GM19468 (cell line): ENCODE results near the gene CASP4.

Source experiments
- ATAC-seq: cut with Tn5 transposase; IDR thresholded peaks from one replicate; pipeline ENCODE4 v1.9.1; 2021; ENCODE audit warnings: mild to moderate bottlenecking, moderate library complexity, moderate number of reproducible peaks; ENCODE audit not compliant: unreplicated experiment; ENCODE audit errors: extremely low read depth

The CASP4 gene

GRCh38 chr11:104897891-104898684 is 70.3 kb downstream of the CASP4 start, which contains the start of gene CASP12:
CASP12 (minus strand) TSS chr11:104898460.
- peak; percentile 80 for ATAC-seq

GRCh38 chr11:104895634-104896033 is 72.7 kb downstream of the CASP4 start:
- no peak for ATAC-seq

- ATAC-seq = no peak
Measured at GRCh38 chr11:104893876-104894275, 74.5 kb downstream of the CASP4 start.
